IMR-90 (cell line): ENCODE measurements around the gene C1QL2. TPM values are rescaled to one million over a fixed set of nuclear protein-coding genes. Genes with fewer than 3 reads are reported as not detected.

Experiments
- ATAC-seq: fragments of 200-7000 bp; cut with Tn5 transposase; 2 replicates; pipeline ENCODE4 v1.9.1; 2020; ENCODE audit warnings: low read depth, mild to moderate bottlenecking, moderate library complexity
- BruUV-seq: library from RNA; stranded (reverse); fragments of 400-500 nt; replicated peaks from 2 replicates; lab custom pipeline; 2021; lab: Mats Ljungman, UMichigan
- CTCF ChIA-PET: fragments of 300-600 bp; formaldehyde crosslinking; extraction: SDS; loops from one replicate; lab custom pipeline; 2021; ENCODE audit warnings: antibody characterized with exemption; lab: Yijun Ruan, JAX
- POLR2A ChIA-PET: fragments of 300-600 bp; sonication (Branson Sonifier 250); formaldehyde crosslinking; loops from one replicate; lab custom pipeline; 2022; ENCODE audit warnings: antibody characterized with exemption; ENCODE audit not compliant: unreplicated experiment; lab: Charles Lee
- DNase-seq: peaks from one replicate; pipeline ENCODE4 v3.0.0; 2013
- H2AFZ ChIP-seq: replicated peaks from 2 replicates; pipeline ENCODE3; 2013; ENCODE audit warnings: low read length, mild to moderate bottlenecking; ENCODE audit not compliant: poor library complexity
- H2AK5ac ChIP-seq: 2 replicates; pipeline ENCODE4 v1.6.1; 2013; ENCODE audit warnings: low read depth, low read length, inconsistent platforms
- H2AK9ac ChIP-seq: replicated peaks from 2 replicates; pipeline ENCODE3; 2013; ENCODE audit warnings: mild to moderate bottlenecking, low read depth, low read length, moderate library complexity; ENCODE audit not compliant: poor library complexity
- H2BK120ac ChIP-seq: 2 replicates; pipeline ENCODE4 v1.6.1; 2013; ENCODE audit warnings: low read depth, low read length, inconsistent platforms
- H2BK15ac ChIP-seq: 3 replicates; pipeline ENCODE4 v1.6.1; 2013; ENCODE audit warnings: low read depth, low read length, inconsistent platforms
- H2BK20ac ChIP-seq: 2 replicates; pipeline ENCODE4 v1.6.1; 2013; ENCODE audit warnings: low read depth, mild to moderate bottlenecking, inconsistent platforms, low read length, moderate library complexity
- H2BK5ac ChIP-seq: 2 replicates; pipeline ENCODE4 v1.6.1; 2013; ENCODE audit warnings: mild to moderate bottlenecking, low read depth, low read length, inconsistent platforms; ENCODE audit not compliant: poor library complexity, severe bottlenecking
- H3K14ac ChIP-seq: replicated peaks from 2 replicates; pipeline ENCODE4 v1.6.1; 2013; ENCODE audit warnings: low read depth, low read length, inconsistent platforms
- H3K18ac ChIP-seq: 2 replicates; pipeline ENCODE4 v1.6.1; 2013; ENCODE audit warnings: low read depth, low read length, control low read depth
- H3K23ac ChIP-seq: 2 replicates; pipeline ENCODE4 v1.6.1; 2013; ENCODE audit warnings: low read depth, low read length, inconsistent platforms
- H3K27ac ChIP-seq: 2 replicates; pipeline ENCODE4 v1.5.1; 2013; ENCODE audit warnings: mild to moderate bottlenecking, control low read depth, low read length; ENCODE audit not compliant: insufficient read depth
- H3K27me3 ChIP-seq: 2 replicates; pipeline ENCODE4 v1.6.1; 2013; ENCODE audit warnings: low read length; ENCODE audit not compliant: control insufficient read depth, insufficient read depth
- H3K36me3 ChIP-seq: 2 replicates; pipeline ENCODE4 v1.6.1; 2013; ENCODE audit warnings: low read length, mixed read lengths; ENCODE audit not compliant: control insufficient read depth, insufficient read depth
- H3K4ac ChIP-seq: 2 replicates; pipeline ENCODE4 v1.6.1; 2013; ENCODE audit warnings: low read depth, low read length, inconsistent platforms
- H3K4me1 ChIP-seq: 2 replicates; pipeline ENCODE4 v1.6.1; 2013; ENCODE audit warnings: low read length, mixed read lengths; ENCODE audit not compliant: control insufficient read depth, insufficient read depth
- H3K4me2 ChIP-seq: 2 replicates; pipeline ENCODE4 v1.6.1; 2013; ENCODE audit warnings: low read depth, mild to moderate bottlenecking, control low read depth, low read length, moderate library complexity
- H3K4me3 ChIP-seq: 2 replicates; pipeline ENCODE4 v1.5.1; 2013; ENCODE audit warnings: low read depth, mild to moderate bottlenecking, control low read depth, low read length, moderate library complexity; ENCODE audit not compliant: insufficient read depth
- H3K56ac ChIP-seq: 2 replicates; pipeline ENCODE4 v1.6.1; 2013; ENCODE audit warnings: low read length, inconsistent platforms; ENCODE audit not compliant: insufficient read depth; ENCODE audit errors: extremely low read depth
- H3K79me1 ChIP-seq, 2 experiments: 2 replicates each; pipeline ENCODE4 v1.6.1; 2013; ENCODE audit warnings: low read length in 2 of 2, inconsistent platforms in 1 of 2, low read depth in 1 of 2
- H3K9ac ChIP-seq: 2 replicates; pipeline ENCODE4 v1.6.1; 2013; ENCODE audit warnings: low read depth, low read length, control low read depth
- H3K9me1 ChIP-seq: 2 replicates; pipeline ENCODE4 v1.6.1; 2013; ENCODE audit warnings: low read length, inconsistent platforms; ENCODE audit not compliant: insufficient read depth
- H3K9me3 ChIP-seq: 2 replicates; pipeline ENCODE4 v1.6.1; 2013; ENCODE audit warnings: low read length; ENCODE audit not compliant: control insufficient read depth, insufficient read depth
- H4K20me1 ChIP-seq: 2 replicates; pipeline ENCODE4 v1.6.1; 2013; ENCODE audit warnings: low read length, inconsistent platforms; ENCODE audit not compliant: insufficient read depth
- H4K5ac ChIP-seq: 2 replicates; pipeline ENCODE4 v1.6.1; 2013; ENCODE audit warnings: mild to moderate bottlenecking, low read depth, low read length, control low read depth
- H4K8ac ChIP-seq, 2 experiments: 2 replicates each; pipeline ENCODE4 v1.6.1; 2013; ENCODE audit warnings: low read depth in 2 of 2, low read length in 2 of 2, control low read depth in 1 of 2, inconsistent platforms in 1 of 2
- H4K91ac ChIP-seq: 2 replicates; pipeline ENCODE4 v1.6.1; 2013; ENCODE audit warnings: low read depth, low read length, inconsistent platforms; ENCODE audit not compliant: insufficient read depth
- CHD1 ChIP-seq: IDR thresholded peaks from 2 replicates; pipeline ENCODE4 v1.6.1; 2012; ENCODE audit warnings: low read depth, low read length, improper control_type of control experiment
- FOS ChIP-seq: fragments of 150-350 bp; IDR thresholded peaks from 2 replicates; pipeline ENCODE4 v1.6.1; 2016; ENCODE audit warnings: low read depth, low read length
- NFE2L2 ChIP-seq: fragments of 150-350 bp; IDR thresholded peaks from 2 replicates; pipeline ENCODE4 v1.6.1; 2016; ENCODE audit warnings: low read depth, mild to moderate bottlenecking, low read length
- POLR2A ChIP-seq: IDR thresholded peaks from 2 replicates; pipeline ENCODE4 v1.6.1; 2012; ENCODE audit warnings: mild to moderate bottlenecking, low read depth, low read length
- RAD21 ChIP-seq: IDR thresholded peaks from 2 replicates; pipeline ENCODE4 v1.6.1; 2012; ENCODE audit warnings: low read length, improper control_type of control experiment
- RCOR1 ChIP-seq: IDR thresholded peaks from 2 replicates; pipeline ENCODE4 v1.6.1; 2012; ENCODE audit warnings: mild to moderate bottlenecking, low read length, improper control_type of control experiment; ENCODE audit not compliant: insufficient replicate concordance
- WGBS, 2 experiments: methylation state at CpG; one replicate each; pipeline versions ENCODE4 v1.1.5 to v1.1.7; 2013; ENCODE audit warnings: missing lambda C conversion rate in 2 of 2; ENCODE audit not compliant: insufficient read length in 1 of 2; ENCODE audit errors: extremely low coverage in 2 of 2; 5-methylcytosine and 5-hydroxymethylcytosine counted together
- dilution Hi-C: fragments of 300-500 bp; cut with HindIII; formaldehyde crosslinking; loops from one replicate; pipeline ENCODE4 v1.14.3; 2018; ENCODE audit warnings: low sequenced_read_pairs; ENCODE audit not compliant: unreplicated experiment
- in situ Hi-C: fragments of 300-500 bp; cut with MboI; formaldehyde crosslinking; loops from 3 replicates; pipeline ENCODE4 v1.14.3; 2019; ENCODE audit warnings: low sequenced_read_pairs, inconsistent platforms, mixed read lengths
- intact Hi-C: fragments of 100-400 bp; cut with micrococcal nuclease; formaldehyde crosslinking; loops from 2 replicates; pipeline ENCODE4 v1.10.0; 2022
- polyA plus RNA-seq, 3 experiments: library from polyadenylated mRNA; depleted of rRNA; stranded (reverse); fragments of >200 nt; gene quantifications; 2 replicates each; pipeline ENCODE4 v1.2.3, GENCODE V29; 2012; ENCODE audit warnings: low replicate concordance in 1 of 3
- total RNA-seq: library from RNA; depleted of rRNA; stranded (reverse); fragments of >200 nt; gene quantifications from 2 replicates; pipeline ENCODE4 v1.2.3, GENCODE V29; 2012
- TF ChIP-seq, protein P1 (sequence below): fragments of 150-350 bp; IDR thresholded peaks from 2 replicates; pipeline ENCODE4 v1.6.1; 2016; ENCODE audit warnings: low read depth, mild to moderate bottlenecking, low read length, moderate library complexity, borderline replicate concordance

Gene C1QL2
- total and polyA plus RNA-seq, 2 of the 4 experiments (the other 2 are of a cell fraction) = not detected

DNA sequence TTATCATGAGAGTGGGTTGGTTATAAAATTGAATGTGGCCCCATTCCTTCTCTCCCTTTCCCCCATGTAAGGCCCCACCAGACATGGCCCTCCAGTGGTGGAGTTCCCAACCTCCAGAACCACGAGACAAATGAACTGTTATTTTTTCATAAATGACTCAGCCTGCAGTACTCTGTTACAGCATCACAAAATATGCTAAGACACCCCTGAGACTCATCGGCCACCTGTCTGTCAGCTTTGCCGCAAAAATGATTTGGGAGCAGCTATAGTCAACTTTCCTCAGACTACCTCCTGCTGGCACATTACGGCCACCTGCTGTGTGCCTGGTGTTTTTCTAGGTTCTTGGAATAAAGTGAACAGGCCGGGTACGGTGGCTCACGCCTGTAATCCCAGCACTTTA lies 21.4 kb upstream of the C1QL2 start:
- Histone ChIP-seq H3K4me3 (no peak overlapping the region), H3K14ac (no peak overlapping the region), H3K23ac (no peak overlapping the region), H2BK120ac (no peak overlapping the region), H4K91ac (no peak overlapping the region), H2BK20ac (no peak overlapping the region), H3K4ac (no peak overlapping the region), H2BK5ac (no peak overlapping the region), H3K9ac (no peak overlapping the region), H3K79me1 (no peaks in the 10 kb centered on the region), H3K4me2 (no peak overlapping the region), H3K4me1 (no peaks in the 10 kb centered on the region), H3K36me3 (no peaks in the 10 kb centered on the region), H3K27me3 (peaks cover 2% of the 10 kb centered on the region; the same call in 1 of the 2 replicates), H3K18ac (no peak overlapping the region), H2AK9ac (no peak overlapping the region), H3K9me3 (no peaks in the 10 kb centered on the region), H4K5ac (no peak overlapping the region), H3K56ac (no peak overlapping the region), H3K9me1 (no peaks in the 10 kb centered on the region), H4K20me1 (no peaks in the 10 kb centered on the region), H3K27ac (no peak overlapping the region), H2BK15ac (no peak overlapping the region), H2AFZ (no peak overlapping the region), H4K8ac (no peak overlapping the region), H2AK5ac (no peak overlapping the region)
- in situ Hi-C loops = no loop called here
- intact Hi-C loops = no loop called here
- POLR2A ChIA-PET = no interaction called here
- CTCF ChIA-PET = interaction anchor here (1.0 kb wide), 1 partner anchor 44 kb away, joined by 3 read pairs; the partner anchor contains the start of gene STEAP3
- no TSS peak for BruUV-seq
- dilution Hi-C loops = no loop called here
- TF ChIP-seq, protein P1, sequence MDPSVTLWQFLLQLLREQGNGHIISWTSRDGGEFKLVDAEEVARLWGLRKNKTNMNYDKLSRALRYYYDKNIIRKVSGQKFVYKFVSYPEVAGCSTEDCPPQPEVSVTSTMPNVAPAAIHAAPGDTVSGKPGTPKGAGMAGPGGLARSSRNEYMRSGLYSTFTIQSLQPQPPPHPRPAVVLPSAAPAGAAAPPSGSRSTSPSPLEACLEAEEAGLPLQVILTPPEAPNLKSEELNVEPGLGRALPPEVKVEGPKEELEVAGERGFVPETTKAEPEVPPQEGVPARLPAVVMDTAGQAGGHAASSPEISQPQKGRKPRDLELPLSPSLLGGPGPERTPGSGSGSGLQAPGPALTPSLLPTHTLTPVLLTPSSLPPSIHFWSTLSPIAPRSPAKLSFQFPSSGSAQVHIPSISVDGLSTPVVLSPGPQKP = no peak
- TF ChIP-seq FOS = no peak
- no peak for TF ChIP-seq POLR2A
- TF ChIP-seq CHD1 = no peak
- no peak for TF ChIP-seq RAD21
- TF ChIP-seq RCOR1 = no peak
- TF ChIP-seq NFE2L2 = no peak
- WGBS, 2 experiments = 73% methylated on average over 4 of the region's 7 CpGs; no CpG with 5 or more reads in 1 of the 2 experiments
- peak; percentile 52; the same call in 1 of the 2 replicates for ATAC-seq
- DNase-seq = no peak
